AG04450 (cell line): ENCODE results near the gene PDIA6. TPM values are rescaled to one million over a fixed set of nuclear protein-coding genes. Genes with fewer than 3 reads are reported as not detected.

Source experiments
- CTCF ChIA-PET: fragments of 300-600, 350-600 bp; formaldehyde crosslinking; extraction: SDS; loops from one replicate; lab custom pipeline; 2022; ENCODE audit warnings: antibody characterized with exemption, inconsistent platforms; lab: Charles Lee
- POLR2A ChIA-PET: fragments of 350-600 bp; formaldehyde crosslinking; extraction: SDS; loops from one replicate; lab custom pipeline; 2021; ENCODE audit warnings: antibody characterized with exemption, inconsistent platforms; lab: Yijun Ruan, JAX
- DNase-seq: peaks from one replicate; pipeline ENCODE4 v3.0.0-alpha.2; 2011; ENCODE audit warnings: low read depth, low spot score
- H3K27ac ChIP-seq: one replicate; pipeline ENCODE4 v1.5.1; 2012; ENCODE audit warnings: low read depth, low read length, control low read depth
- H3K27me3 ChIP-seq: one replicate; pipeline ENCODE4 v1.6.0; 2012; ENCODE audit warnings: low read length; ENCODE audit not compliant: control insufficient read depth, insufficient read depth
- H3K4me3 ChIP-seq: 2 replicates; pipeline ENCODE4 v1.5.1; 2011; ENCODE audit warnings: mild to moderate bottlenecking, low read depth, low read length, control low read depth
- H3K9me3 ChIP-seq: 2 replicates; pipeline ENCODE4 v1.5.1; 2012; ENCODE audit warnings: low read length; ENCODE audit not compliant: control insufficient read depth, insufficient read depth
- CTCF ChIP-seq: IDR thresholded peaks from 2 replicates; pipeline ENCODE4 v1.5.1; 2011; ENCODE audit warnings: low read depth, low read length, control low read depth, inconsistent platforms
- polyA plus RNA-seq: library from polyadenylated mRNA; depleted of rRNA; stranded (reverse); fragments of >200 nt; gene quantifications from 2 replicates; pipeline ENCODE4 v1.2.3, GENCODE V29; 2011

The PDIA6 gene
- polyA plus RNA-seq, 1 experiment, result 487 TPM

- Histone ChIP-seq H3K27me3 (no peaks in the 10 kb centered on the region), H3K4me3 (no peak overlapping the region), H3K9me3 (no peaks in the 10 kb centered on the region), H3K27ac (no peak overlapping the region)
- ChIA-PET POLR2A (interaction anchor here (0.6 kb wide), 1 partner anchor 36 kb away, joined by 5 read pairs; no protein-coding TSS in a partner anchor), CTCF (interaction anchor here (0.6 to 1.5 kb wide), 3 partner anchors 8 to 333 kb away, joined by 3 to 6 read pairs (median 3); no protein-coding TSS in a partner anchor)
- DNase-seq, result no peak
- no peak for TF ChIP-seq CTCF
Observed at GRCh38 chr2:10798783-10799182, 13.8 kb downstream of the PDIA6 start.

GRCh38 chr2:10796703-10797102, 15.9 kb downstream of the PDIA6 start:
- Histone ChIP-seq H3K4me3 (no peak overlapping the region), H3K9me3 (no peaks in the 10 kb centered on the region), H3K27ac (no peak overlapping the region), H3K27me3 (no peaks in the 10 kb centered on the region)
- POLR2A ChIA-PET, result no interaction called here
- CTCF ChIA-PET, result no interaction called here
- no peak for DNase-seq
- TF ChIP-seq CTCF, result no peak

- POLR2A ChIA-PET, result no interaction called here
- H3K4me3 ChIP-seq, result no peak overlapping the region
- CTCF ChIA-PET, result interaction anchor here (1.1 kb wide), 1 partner anchor 40 kb away, joined by 11 read pairs; no protein-coding TSS in a partner anchor
- no peak overlapping the region for H3K27ac ChIP-seq
- no peaks in the 10 kb centered on the region for H3K9me3 ChIP-seq
- no peak for DNase-seq
- no peaks in the 10 kb centered on the region for H3K27me3 ChIP-seq
- no peak for TF ChIP-seq CTCF
Observed at GRCh38 chr2:10795508-10796046, 17.0 kb downstream of the PDIA6 start.

GRCh38 chr2:10794876-10795275, 17.7 kb downstream of the PDIA6 start:
- H3K27ac ChIP-seq, result no peak overlapping the region
- no peak for DNase-seq
- no peak for TF ChIP-seq CTCF
- ChIA-PET POLR2A (no interaction called here), CTCF (no interaction called here)
- H3K4me3 ChIP-seq, result no peak overlapping the region
- H3K27me3 ChIP-seq, result no peaks in the 10 kb centered on the region
- no peaks in the 10 kb centered on the region for H3K9me3 ChIP-seq

GRCh38 chr2:10793816-10794215, 18.8 kb downstream of the PDIA6 start:
- ChIA-PET CTCF (no interaction called here), POLR2A (no interaction called here)
- no peaks in the 10 kb centered on the region for H3K27me3 ChIP-seq
- no peak overlapping the region for H3K4me3 ChIP-seq
- DNase-seq, result no peak
- no peak overlapping the region for H3K27ac ChIP-seq
- H3K9me3 ChIP-seq, result no peaks in the 10 kb centered on the region
- no peak for TF ChIP-seq CTCF
